Hair follicular keratinocyte (primary cell): ENCODE measurements around the gene TATDN3. TPM values are rescaled to one million over a fixed set of nuclear protein-coding genes. Genes with fewer than 3 reads are reported as not detected.

ENCODE experiments used
- total RNA-seq: library from RNA; depleted of rRNA; stranded (reverse); fragments of >200 nt; gene quantifications from 2 replicates; pipeline ENCODE4 v1.2.3, GENCODE V29; 2015

The TATDN3 gene, protein sequence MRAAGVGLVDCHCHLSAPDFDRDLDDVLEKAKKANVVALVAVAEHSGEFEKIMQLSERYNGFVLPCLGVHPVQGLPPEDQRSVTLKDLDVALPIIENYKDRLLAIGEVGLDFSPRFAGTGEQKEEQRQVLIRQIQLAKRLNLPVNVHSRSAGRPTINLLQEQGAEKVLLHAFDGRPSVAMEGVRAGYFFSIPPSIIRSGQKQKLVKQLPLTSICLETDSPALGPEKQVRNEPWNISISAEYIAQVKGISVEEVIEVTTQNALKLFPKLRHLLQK
- total RNA-seq: 11.9 and 21.6 TPM in 2 replicates

DNA sequence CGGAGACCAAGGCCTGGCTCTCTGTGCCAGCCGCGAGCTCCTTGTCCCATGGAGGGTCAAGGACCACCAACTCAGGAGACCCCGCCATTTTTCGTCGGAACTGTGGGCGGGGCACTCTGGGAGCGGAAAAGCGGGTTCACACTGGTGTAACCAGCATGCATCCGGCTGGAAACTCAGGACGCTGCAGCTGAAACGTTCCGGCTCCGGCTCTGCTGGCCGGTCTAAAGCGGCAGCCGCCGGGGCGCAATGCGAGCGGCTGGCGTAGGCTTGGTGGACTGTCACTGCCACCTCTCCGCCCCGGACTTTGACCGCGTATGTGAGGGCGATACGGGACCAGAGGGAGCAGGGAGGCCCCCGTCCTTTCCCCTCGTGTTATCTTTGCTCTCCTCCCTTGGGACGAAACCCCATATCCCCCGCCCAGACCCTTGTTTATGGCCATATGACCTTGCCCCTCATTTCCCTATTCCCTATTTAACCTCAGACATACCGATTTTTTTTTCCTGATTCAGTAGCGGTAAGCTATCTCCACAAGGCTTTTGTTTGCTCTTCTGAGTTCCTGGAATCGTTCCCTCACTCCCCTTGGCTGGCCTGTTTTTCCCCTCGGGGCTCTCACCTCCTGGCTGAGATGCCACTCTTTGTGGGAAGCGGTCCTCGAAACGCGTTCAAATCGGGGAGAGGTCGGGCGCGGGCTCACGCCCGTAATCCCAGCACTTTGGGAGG, at the start of gene TATDN3, which contains the start of gene NSL1:
TSS of gene TATDN3 (plus strand) at position 219 of the 720 bp plus-strand sequence. CDS start at position 247, 28 bp downstream.
TSS of gene NSL1 (minus strand) at position 102 of the 720 bp plus-strand sequence. CDS start at position 88, 14 bp downstream.

DNA sequence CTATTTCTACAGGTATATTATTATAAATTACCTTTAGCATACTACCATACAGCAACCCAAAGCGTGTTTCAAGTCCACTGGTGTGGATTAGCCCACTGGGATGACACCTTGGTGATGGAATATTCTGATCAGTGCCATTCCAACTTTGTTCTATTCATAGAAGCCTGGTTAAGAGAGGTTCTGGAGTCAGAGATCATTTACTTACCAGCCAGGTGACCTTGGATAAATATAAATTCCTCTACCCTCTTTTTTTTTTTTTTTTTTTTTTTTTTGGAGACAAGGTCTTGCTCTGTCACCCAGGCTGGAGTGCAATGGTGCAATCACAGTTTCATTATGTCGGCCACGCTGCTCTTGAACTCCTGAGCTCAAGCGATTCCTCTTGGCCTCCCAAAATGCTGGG, 55.9 kb downstream of the TATDN3 start, which contains the start of gene SPATA45:
TSS of gene SPATA45 (minus strand) at position 101 of the 400 bp plus-strand sequence. CDS start 11,500 bp downstream, outside the sequence.

DNA sequence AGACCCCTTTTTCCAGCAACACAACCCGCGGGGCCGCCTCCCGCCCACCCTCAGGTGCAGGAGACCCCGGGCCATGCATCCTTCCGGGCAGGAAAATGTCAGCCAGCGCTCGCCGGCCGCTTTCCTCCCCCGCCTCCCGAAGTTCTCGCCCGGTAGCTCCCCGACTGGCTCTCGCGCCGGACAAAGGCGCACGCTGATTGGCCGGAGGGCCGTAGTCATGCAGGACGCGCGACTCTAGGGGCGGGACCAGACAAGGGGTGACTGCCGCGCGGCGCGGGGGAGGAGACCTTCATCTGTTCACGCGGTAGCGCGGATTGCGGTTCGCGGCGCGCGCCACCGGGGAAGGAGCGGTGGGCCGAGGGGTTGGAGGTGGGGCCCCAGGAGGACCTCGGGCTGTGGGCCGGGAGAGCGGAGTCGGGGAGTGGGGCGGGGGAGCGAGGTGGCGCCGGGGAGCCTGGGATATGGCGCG, 66.3 kb downstream of the TATDN3 start, which contains the start of gene FLVCR1:
TSS of gene FLVCR1 (plus strand) at position 284 of the 469 bp plus-strand sequence. CDS start at position 462, 178 bp downstream.

Other genes with a start within 250 kb of the TATDN3 start
- gene ATF3, start 183.1 kb upstream of the TATDN3 start, total RNA-seq: 1.6 and 2.0 TPM in 2 replicates
- gene BATF3, start 92.1 kb upstream of the TATDN3 start, total RNA-seq: 0.80 TPM in 1 of 2 replicates, not detected in the other
- 15.5 and 25.3 TPM in 2 replicates for gene NSL1, start 117 bp upstream of the TATDN3 start, total RNA-seq
- gene SPATA45, start 55.8 kb downstream of the TATDN3 start, total RNA-seq: not detected in 2 replicates
- 5.8 and 7.4 TPM in 2 replicates for gene FLVCR1, start 66.4 kb downstream of the TATDN3 start, total RNA-seq
- 0.04 TPM in 1 of 2 replicates, not detected in the other for gene VASH2, start 158.6 kb downstream of the TATDN3 start, total RNA-seq
- 21.9 and 22.0 TPM in 2 replicates for gene ANGEL2, start 224.0 kb downstream of the TATDN3 start, total RNA-seq